Liver (tissue), 9 donors: Measurements from ENCODE around the gene ALK. TPM values are rescaled to one million over a fixed set of nuclear protein-coding genes. Genes with fewer than 3 reads are reported as not detected.

Experiments used
- DNase-seq: peaks from one replicate; pipeline ENCODE4 v3.0.0-alpha.2; 2017; ENCODE audit warnings: low spot score
- H3K27ac ChIP-seq, 2 donors: one replicate each; pipeline ENCODE4 v1.7.0; 2013; ENCODE audit warnings: inconsistent platforms in 2 of 2, low read length in 2 of 2, control low read depth in 1 of 2, low read depth in 1 of 2, mild to moderate bottlenecking in 1 of 2
- H3K27me3 ChIP-seq, 4 donors: one replicate each; pipeline versions ENCODE4 v1.6.1 to v1.7.0; 2013; ENCODE audit warnings: low read length in 3 of 4, inconsistent platforms in 1 of 4, mild to moderate bottlenecking in 1 of 4, moderate library complexity in 1 of 4; ENCODE audit not compliant: control insufficient read depth in 4 of 4, insufficient read depth in 4 of 4
- H3K36me3 ChIP-seq, 4 donors: one replicate each; pipeline versions ENCODE4 v1.6.1 to v1.7.0; 2013; ENCODE audit warnings: low read length in 3 of 4, mild to moderate bottlenecking in 3 of 4, low read depth in 1 of 4, moderate library complexity in 1 of 4; ENCODE audit not compliant: control insufficient read depth in 4 of 4, insufficient read depth in 3 of 4
- H3K4me1 ChIP-seq, 4 donors: one replicate each; pipeline versions ENCODE4 v1.6.1 to v1.7.0; 2013; ENCODE audit warnings: low read length in 3 of 4, mild to moderate bottlenecking in 3 of 4, moderate library complexity in 1 of 4; ENCODE audit not compliant: control insufficient read depth in 4 of 4, insufficient read depth in 4 of 4
- H3K4me3 ChIP-seq, 3 donors: one replicate each; pipeline versions ENCODE4 v1.6.1 to v1.7.0; 2013; ENCODE audit warnings: low read length in 3 of 3, control low read depth in 1 of 3, low read depth in 1 of 3, mild to moderate bottlenecking in 1 of 3
- H3K9ac ChIP-seq, 2 donors: one replicate each; pipeline ENCODE4 v1.7.0; 2013; ENCODE audit warnings: low read length in 2 of 2, mild to moderate bottlenecking in 2 of 2, moderate library complexity in 2 of 2, control low read depth in 1 of 2, low read depth in 1 of 2
- H3K9me3 ChIP-seq, 4 donors: one replicate each; pipeline versions ENCODE4 v1.6.1 to v1.7.0; 2013; ENCODE audit warnings: low read length in 3 of 4; ENCODE audit not compliant: control insufficient read depth in 4 of 4
- FOXA1 ChIP-seq: IDR thresholded peaks from 2 replicates; pipeline ENCODE4 v1.6.1; 2016; ENCODE audit warnings: antibody characterized with exemption
- HNF4A ChIP-seq, 2 donors: conservative IDR thresholded peaks; 2 replicates each; pipeline ENCODE4 v1.6.1; 2016; ENCODE audit warnings: antibody characterized with exemption in 2 of 2, mild to moderate bottlenecking in 2 of 2
- MAX ChIP-seq: IDR thresholded peaks from 2 replicates; pipeline ENCODE4 v1.6.1; 2016; ENCODE audit warnings: antibody characterized with exemption
- NR2F2 ChIP-seq: IDR thresholded peaks from 2 replicates; pipeline ENCODE4 v1.6.1; 2016; ENCODE audit warnings: antibody characterized with exemption
- RAD21 ChIP-seq, 2 donors: IDR thresholded peaks; 2 replicates each; pipeline ENCODE4 v1.6.1; 2016; ENCODE audit warnings: antibody characterized with exemption in 2 of 2, mild to moderate bottlenecking in 2 of 2
- REST ChIP-seq: IDR thresholded peaks from 2 replicates; pipeline ENCODE4 v1.6.1; 2016; ENCODE audit warnings: antibody characterized with exemption, mild to moderate bottlenecking
- RXRA ChIP-seq, 2 donors: IDR thresholded peaks; 2 replicates each; pipeline ENCODE4 v1.6.1; 2017 to 2018; ENCODE audit warnings: antibody characterized with exemption in 2 of 2, mild to moderate bottlenecking in 1 of 2
- TAF1 ChIP-seq: conservative IDR thresholded peaks from 2 replicates; pipeline ENCODE4 v1.6.1; 2016; ENCODE audit warnings: antibody characterized with exemption, mild to moderate bottlenecking
- YY1 ChIP-seq: IDR thresholded peaks from 2 replicates; pipeline ENCODE4 v1.6.1; 2016; ENCODE audit warnings: antibody characterized with exemption, mild to moderate bottlenecking
- ZBTB33 ChIP-seq: IDR thresholded peaks from 2 replicates; pipeline ENCODE4 v1.6.1; 2016; ENCODE audit warnings: antibody characterized with exemption
- WGBS: extraction: QIAGEN DNeasy Blood & Tissue Kit; methylation state at CpG from one replicate; pipeline ENCODE4 v1.1.7; 2013; 5-methylcytosine and 5-hydroxymethylcytosine counted together
- polyA plus RNA-seq, 2 donors: library from polyadenylated mRNA; stranded (reverse) in 1 of 2; unstranded in 1 of 2; fragments of 200-250 nt in 1 of 2; fragments of >200 nt in 1 of 2; fragmentation: Nextera tagmentation in 1 of 2; extraction: Ambion mirVana in 1 of 2; gene quantifications; one replicate each; pipeline versions ENCODE4 v1.2.1 to v1.2.3, GENCODE V29; 2013 to 2015
- total RNA-seq, 2 donors: library from RNA; depleted of rRNA; stranded (reverse); fragments of >200 nt; gene quantifications; one replicate each; pipeline ENCODE4 v1.2.3, GENCODE V29; 2014
- donor health status: healthy.
- donor health status: healthy.
- donor health status: healthy.
- donor health status: healthy.
- donor health status: healthy.

ALK gene
- total and polyA plus RNA-seq, 4 donors, result under 0.01 TPM; not detected in 3

- H3K9me3 ChIP-seq, result no peaks in the 10 kb centered on the region
- TF ChIP-seq REST (no peak), TAF1 (no peak), RAD21 (IDR thresholded peaks at IDR 0.05) (no peak)
- H3K4me1 ChIP-seq, result no peaks in the 10 kb centered on the region
- no peak overlapping the region for H3K9ac ChIP-seq
- peaks cover 0 to 5% (median 2%) of the 10 kb centered on the region in 4 donors for H3K36me3 ChIP-seq
- WGBS, result 97% methylated on average over 2 of the region's 2 CpGs
- H3K27me3 ChIP-seq, result peaks cover 0 to 5% (median 0%) of the 10 kb centered on the region in 4 donors
- no peak overlapping the region for H3K4me3 ChIP-seq
- no peak overlapping the region for H3K27ac ChIP-seq
- DNase-seq, result no peak
Measured at GRCh38 chr2:29154610-29155009, 766.8 kb downstream of the ALK start.

- DNase-seq, result no peak
- 90% methylated on average over 3 of the region's 3 CpGs for WGBS
Measured at GRCh38 chr2:29147963-29148362, 773.4 kb downstream of the ALK start.

GRCh38 chr2:29146197-29146596 lies 775.2 kb downstream of the ALK start:
- Histone ChIP-seq H3K4me3 (no peak overlapping the region), H3K9me3 (no peaks in the 10 kb centered on the region), H3K36me3 (no peaks in the 10 kb centered on the region), H3K27ac (no peak overlapping the region), H3K27me3 (no peaks in the 10 kb centered on the region), H3K9ac (no peak overlapping the region), H3K4me1 (no peaks in the 10 kb centered on the region)
- WGBS, result 96% methylated on average over 3 of the region's 3 CpGs
- TF ChIP-seq HNF4A (conservative IDR thresholded peaks at IDR 0.05) (no peak), TAF1 (no peak), ZBTB33 (no peak), NR2F2 (no peak)
- DNase-seq, result no peak

More at GRCh38 chr2:29147963-29148362, 773.4 kb downstream of the ALK start:
- no peak overlapping the region for H3K9ac ChIP-seq
- no peaks in the 10 kb centered on the region for H3K9me3 ChIP-seq
- H3K27me3 ChIP-seq, result no peaks in the 10 kb centered on the region
- TF ChIP-seq YY1, result no peak
- no peak for TF ChIP-seq MAX
- no peak for TF ChIP-seq RAD21 (IDR thresholded peaks at IDR 0.05)
- TF ChIP-seq FOXA1, result no peak
- no peak for TF ChIP-seq RXRA (IDR thresholded peaks at IDR 0.05)
- H3K4me3 ChIP-seq, result no peak overlapping the region
- H3K4me1 ChIP-seq, result no peaks in the 10 kb centered on the region
- H3K27ac ChIP-seq, result no peak overlapping the region
- H3K36me3 ChIP-seq, result no peaks in the 10 kb centered on the region
